ENCODE data around the gene BRIP1. TPM values are rescaled to one million over a fixed set of nuclear protein-coding genes. Genes with fewer than 3 reads are reported as not detected.
"Not testable (repeated sequence)": the region's sequence is repeated elsewhere in the genome, so short reads cannot be mapped to it uniquely, and the experiment has no call there.

Gene BRIP1
- total RNA-seq, 1 donor = 20.9 TPM

DNA sequence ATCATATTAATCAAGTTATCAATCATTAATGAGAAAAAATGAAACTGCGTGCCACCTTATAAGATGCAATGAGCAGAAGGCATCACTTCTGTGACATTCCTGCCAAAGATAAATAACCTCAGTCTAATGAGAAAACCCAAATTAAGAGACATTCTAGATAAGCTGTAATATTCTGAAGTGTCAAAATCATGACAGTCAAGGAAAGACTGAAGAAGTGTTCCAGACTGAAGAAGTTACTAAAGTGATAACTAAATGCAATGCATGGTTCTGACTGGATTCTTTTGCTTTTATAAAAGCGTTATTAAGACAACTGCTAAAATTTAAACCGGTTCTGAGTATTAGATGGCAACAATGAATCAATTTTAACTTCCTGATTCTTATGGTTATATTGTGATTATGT, 30.9 kb downstream of the BRIP1 start:
- no peak for TF ChIP-seq CTCF (IDR thresholded peaks at IDR 0.05; ENCODE audit: insufficient read depth, low read length)
- no peak for DNase-seq (ENCODE audit: low read depth)
- H3K4me3 ChIP-seq (ENCODE audit: low read depth, low read length) = no peak overlapping the region

GRCh38 chr17:61831099-61831498, 32.2 kb downstream of the BRIP1 start:
- no peak overlapping the region for H3K4me3 ChIP-seq (ENCODE audit: low read depth, low read length)
- no peak for DNase-seq (ENCODE audit: low read depth)
- no peak for TF ChIP-seq CTCF (IDR thresholded peaks at IDR 0.05; ENCODE audit: insufficient read depth, low read length)

- H3K4me3 ChIP-seq (ENCODE audit: low read depth, low read length) = no peak overlapping the region
- no peak for TF ChIP-seq CTCF (IDR thresholded peaks at IDR 0.05; ENCODE audit: insufficient read depth, low read length)
These were observed 34.6 kb downstream of the BRIP1 start for GRCh38 chr17:61828694-61829093.

DNA sequence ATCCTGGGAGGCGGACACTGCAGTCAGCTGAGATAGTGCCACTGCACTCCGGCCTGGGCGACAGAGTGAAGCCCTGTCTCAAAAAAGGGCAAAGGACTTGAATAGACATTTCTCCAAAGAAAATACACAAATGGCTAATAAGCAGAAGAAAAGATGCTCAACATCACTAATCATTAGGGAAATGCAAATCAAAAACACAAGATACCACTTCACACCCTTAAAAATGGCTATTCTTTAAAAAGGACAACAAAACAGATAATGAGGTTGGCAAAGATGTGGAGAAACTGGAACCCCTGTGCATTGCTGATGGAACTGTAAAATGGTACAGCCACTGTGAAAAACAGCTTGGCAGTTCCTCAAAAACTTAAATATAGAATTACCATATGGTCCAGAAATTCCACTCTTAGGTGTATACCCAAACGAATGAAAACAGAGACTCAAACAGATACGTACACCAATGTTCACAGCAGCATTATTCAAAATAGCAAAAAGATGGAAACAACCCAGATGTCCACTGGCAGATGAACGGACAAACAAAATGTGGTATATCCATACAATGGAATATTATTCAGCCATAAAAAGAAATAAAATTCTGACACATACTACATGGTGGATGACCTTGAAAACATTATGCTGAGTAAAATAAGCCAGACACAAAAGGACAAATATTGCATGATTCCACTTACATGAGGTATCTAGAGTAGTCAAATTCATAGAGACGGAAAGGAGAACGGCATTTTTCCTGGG, 35.5 kb downstream of the BRIP1 start:
- no peak for DNase-seq (ENCODE audit: low read depth)
- no peak overlapping the region for H3K4me3 ChIP-seq (ENCODE audit: low read depth, low read length)
- TF ChIP-seq CTCF (IDR thresholded peaks at IDR 0.05; ENCODE audit: insufficient read depth, low read length) = no peak

More at GRCh38 chr17:61828694-61829093, 34.6 kb downstream of the BRIP1 start:
- DNase-seq (ENCODE audit: low read depth) = no peak

- not testable (repeated sequence) for H3K4me3 ChIP-seq (ENCODE audit: low read depth, low read length); DNase-seq (ENCODE audit: low read depth)
These were observed 36.5 kb downstream of the BRIP1 start for GRCh38 chr17:61826866-61827265.

- DNase-seq (ENCODE audit: low read depth); H3K4me3 ChIP-seq (ENCODE audit: low read depth, low read length): not testable (repeated sequence)
These were observed 37.1 kb downstream of the BRIP1 start for GRCh38 chr17:61826198-61826597.

GRCh38 chr17:61825448-61826137, 37.7 kb downstream of the BRIP1 start:
- no peak overlapping the region for H3K4me3 ChIP-seq (ENCODE audit: low read depth, low read length)
- DNase-seq (ENCODE audit: low read depth) = no peak
- no peak for TF ChIP-seq CTCF (IDR thresholded peaks at IDR 0.05; ENCODE audit: insufficient read depth, low read length)
